Neutrophil (primary cell): Measurements from ENCODE around the gene SEPSECS.
"Not testable (repeated sequence)": the region's sequence is repeated elsewhere in the genome, so short reads cannot be mapped to it uniquely, and the experiment has no call there.

ENCODE experiments used
- H3K27ac ChIP-seq: fragments of 200-600 bp; sonication (generic); 2 replicates; pipeline ENCODE4 v1.5.1; 2016; ENCODE audit warnings: mild to moderate bottlenecking, moderate library complexity
- H3K27me3 ChIP-seq: fragments of 200-600 bp; sonication (generic); 2 replicates; pipeline ENCODE4 v1.6.0; 2016; ENCODE audit warnings: mild to moderate bottlenecking
- H3K36me3 ChIP-seq: fragments of 200-600 bp; sonication (generic); 2 replicates; pipeline ENCODE4 v1.5.1; 2017
- H3K4me1 ChIP-seq, 2 experiments: fragments of 200-600 bp in 1 of 2; sonication (generic) in 1 of 2; 1 replicate in 1 of 2; 2 replicates in 1 of 2; pipeline versions ENCODE4 v1.5.1 to v1.6.1; 2013 to 2016; ENCODE audit warnings: low read depth in 1 of 2, low read length in 1 of 2, mild to moderate bottlenecking in 1 of 2, moderate library complexity in 1 of 2; ENCODE audit not compliant: control insufficient read depth in 1 of 2, insufficient read depth in 1 of 2
- H3K4me3 ChIP-seq, 2 experiments: fragments of 200-600 bp in 1 of 2; sonication (generic) in 1 of 2; 1 replicate in 1 of 2; 2 replicates in 1 of 2; pipeline ENCODE4 v1.5.1; 2013 to 2016; ENCODE audit warnings: low read depth in 1 of 2, low read length in 1 of 2, mild to moderate bottlenecking in 1 of 2, moderate library complexity in 1 of 2
- H3K9me3 ChIP-seq: fragments of 200-600 bp; sonication (generic); 2 replicates; pipeline ENCODE4 v1.5.1; 2016
- CTCF ChIP-seq: fragments of 200-600 bp; sonication (generic); IDR thresholded peaks from 2 replicates; pipeline ENCODE4 v1.5.1; 2016; ENCODE audit warnings: antibody characterized with exemption

Gene SEPSECS

GRCh38 chr4:25088093-25088952 lies 71.9 kb downstream of the SEPSECS start:
- Histone ChIP-seq H3K27me3 (peaks cover 71% of the 10 kb centered on the region), H3K4me1 (no peaks in the 10 kb centered on the region), H3K36me3 (no peaks in the 10 kb centered on the region), H3K4me3 (no peak overlapping the region), H3K27ac (no peak overlapping the region), H3K9me3 (no peaks in the 10 kb centered on the region)
- TF ChIP-seq CTCF, result no peak

GRCh38 chr4:25085671-25086070 lies 74.6 kb downstream of the SEPSECS start:
- H3K27ac ChIP-seq, result no peak overlapping the region
- H3K36me3 ChIP-seq, result no peaks in the 10 kb centered on the region
- no peaks in the 10 kb centered on the region for H3K4me1 ChIP-seq
- H3K4me3 ChIP-seq, result no peak overlapping the region
- peaks cover 59% of the 10 kb centered on the region for H3K27me3 ChIP-seq
- no peaks in the 10 kb centered on the region for H3K9me3 ChIP-seq
- no peak for TF ChIP-seq CTCF

- H3K9me3 ChIP-seq, H3K4me3 ChIP-seq, H3K36me3 ChIP-seq, H3K27ac ChIP-seq, H3K4me1 ChIP-seq: not testable (repeated sequence)
- peaks cover 37% of the 10 kb centered on the region for H3K27me3 ChIP-seq
Measured at GRCh38 chr4:25083441-25083840, 76.8 kb downstream of the SEPSECS start.

- Histone ChIP-seq H3K27me3 (peaks cover 22% of the 10 kb centered on the region), H3K36me3 (no peaks in the 10 kb centered on the region), H3K27ac (no peak overlapping the region), H3K9me3 (no peaks in the 10 kb centered on the region), H3K4me1 (no peaks in the 10 kb centered on the region), H3K4me3 (no peak overlapping the region)
- TF ChIP-seq CTCF, result no peak
Measured at GRCh38 chr4:25081866-25082471, 78.3 kb downstream of the SEPSECS start.

- Histone ChIP-seq H3K36me3 (no peaks in the 10 kb centered on the region), H3K9me3 (no peaks in the 10 kb centered on the region), H3K27me3 (peaks cover 13% of the 10 kb centered on the region), H3K27ac (no peak overlapping the region), H3K4me1 (no peaks in the 10 kb centered on the region), H3K4me3 (no peak overlapping the region)
- no peak for TF ChIP-seq CTCF
Measured at GRCh38 chr4:25080571-25080970, 79.7 kb downstream of the SEPSECS start.

- TF ChIP-seq CTCF, result no peak
- Histone ChIP-seq H3K4me1 (no peaks in the 10 kb centered on the region), H3K36me3 (no peaks in the 10 kb centered on the region), H3K27me3 (peaks cover 7% of the 10 kb centered on the region), H3K27ac (no peak overlapping the region), H3K4me3 (no peak overlapping the region), H3K9me3 (no peaks in the 10 kb centered on the region)
Measured at GRCh38 chr4:25078523-25078922, 81.7 kb downstream of the SEPSECS start.
